ENCODE measurements around the gene ABI3BP. TPM values are rescaled to one million over a fixed set of nuclear protein-coding genes. Genes with fewer than 3 reads are reported as not detected.

Gene ABI3BP
- total and polyA plus RNA-seq, 2 donors (not counting 1 experiment from before 2014, with no cell fraction given), result 4.8 to 62.9 TPM

DNA sequence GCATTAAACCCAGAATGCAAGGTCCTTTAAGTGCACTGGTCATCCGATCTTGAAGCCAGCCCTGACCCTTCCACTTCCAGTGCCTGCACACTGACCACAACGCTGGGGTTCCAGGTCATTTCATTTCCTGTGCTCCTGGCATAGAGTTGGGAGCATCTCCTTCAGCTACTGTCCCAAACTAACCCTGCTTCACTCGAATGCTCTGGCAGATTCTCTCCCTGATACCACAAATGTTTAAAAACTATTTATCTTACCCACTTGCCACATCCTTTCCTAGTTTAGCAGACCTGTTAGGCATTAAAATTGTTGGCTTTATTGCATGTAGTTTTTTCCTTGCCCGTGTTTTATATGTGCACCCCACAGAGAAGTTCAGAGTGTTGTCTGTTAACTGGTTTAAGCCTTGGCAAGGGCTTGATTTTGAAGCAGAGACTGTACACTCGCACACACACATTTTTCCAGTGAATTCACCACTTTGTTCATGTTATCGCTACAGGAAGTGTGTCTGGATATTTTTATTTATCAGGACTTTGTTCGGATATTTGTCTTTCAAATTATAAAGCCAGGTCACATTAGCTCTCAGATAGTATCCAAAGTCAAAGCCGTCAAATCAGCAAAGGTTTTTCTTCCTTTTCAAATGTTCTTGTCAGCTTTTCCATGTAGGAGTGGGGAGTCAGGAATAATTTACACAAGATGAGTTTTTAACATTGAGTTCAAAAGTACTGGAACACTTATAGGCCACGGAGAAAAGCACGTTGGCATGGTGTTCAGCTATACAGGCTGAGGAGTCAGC is 77.3 kb downstream of the ABI3BP start:
- no peak for DNase-seq (ENCODE audit: low read depth in 2 of 2)
- no peaks in the 10 kb centered on the region for H3K79me2 ChIP-seq (ENCODE audit: control insufficient read depth, insufficient read depth, low read length)
- H3K4me2 ChIP-seq (ENCODE audit: extremely low read depth, insufficient read depth, low read length), result no peak overlapping the region
- H3K4me1 ChIP-seq (ENCODE audit: control insufficient read depth, extremely low read depth, insufficient read depth, low read length), result peaks cover 2% of the 10 kb centered on the region
- no peak overlapping the region for H3K4me3 ChIP-seq (replicated peaks in 1 of 4; ENCODE audit: control extremely low read depth in 1 of 4, insufficient read depth in 1 of 4, low read depth in 3 of 4, low read length in 4 of 4)
- no peak overlapping the region for H3K27ac ChIP-seq (ENCODE audit: insufficient read depth, low read length)
- peak overlapping the region; percentile 5 for H2AFZ ChIP-seq (ENCODE audit: low read length)
- H3K9me3 ChIP-seq (ENCODE audit: control insufficient read depth, insufficient read depth, low read depth, low read length), result no peaks in the 10 kb centered on the region
- no peaks in the 10 kb centered on the region for H3K36me3 ChIP-seq (ENCODE audit: control insufficient read depth, insufficient read depth, low read length)
- no peak overlapping the region for H3K9ac ChIP-seq (ENCODE audit: insufficient read depth, low read length)
- H4K20me1 ChIP-seq (ENCODE audit: control insufficient read depth, extremely low read depth, insufficient read depth, low read length), result no peaks in the 10 kb centered on the region
- TF ChIP-seq EZH2 (IDR thresholded peaks at IDR 0.05; ENCODE audit: low read length, missing control alignments), result no peak
- TF ChIP-seq, protein P1, sequence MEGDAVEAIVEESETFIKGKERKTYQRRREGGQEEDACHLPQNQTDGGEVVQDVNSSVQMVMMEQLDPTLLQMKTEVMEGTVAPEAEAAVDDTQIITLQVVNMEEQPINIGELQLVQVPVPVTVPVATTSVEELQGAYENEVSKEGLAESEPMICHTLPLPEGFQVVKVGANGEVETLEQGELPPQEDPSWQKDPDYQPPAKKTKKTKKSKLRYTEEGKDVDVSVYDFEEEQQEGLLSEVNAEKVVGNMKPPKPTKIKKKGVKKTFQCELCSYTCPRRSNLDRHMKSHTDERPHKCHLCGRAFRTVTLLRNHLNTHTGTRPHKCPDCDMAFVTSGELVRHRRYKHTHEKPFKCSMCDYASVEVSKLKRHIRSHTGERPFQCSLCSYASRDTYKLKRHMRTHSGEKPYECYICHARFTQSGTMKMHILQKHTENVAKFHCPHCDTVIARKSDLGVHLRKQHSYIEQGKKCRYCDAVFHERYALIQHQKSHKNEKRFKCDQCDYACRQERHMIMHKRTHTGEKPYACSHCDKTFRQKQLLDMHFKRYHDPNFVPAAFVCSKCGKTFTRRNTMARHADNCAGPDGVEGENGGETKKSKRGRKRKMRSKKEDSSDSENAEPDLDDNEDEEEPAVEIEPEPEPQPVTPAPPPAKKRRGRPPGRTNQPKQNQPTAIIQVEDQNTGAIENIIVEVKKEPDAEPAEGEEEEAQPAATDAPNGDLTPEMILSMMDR (conservative IDR thresholded peaks at IDR 0.05 in 1 of 2, IDR thresholded peaks at IDR 0.05 in 1 of 2; ENCODE audit: low read depth in 1 of 2, low read length in 2 of 2), result no peak
- H3K27me3 ChIP-seq (ENCODE audit: control insufficient read depth, insufficient read depth, low read length), result no peaks in the 10 kb centered on the region

DNA sequence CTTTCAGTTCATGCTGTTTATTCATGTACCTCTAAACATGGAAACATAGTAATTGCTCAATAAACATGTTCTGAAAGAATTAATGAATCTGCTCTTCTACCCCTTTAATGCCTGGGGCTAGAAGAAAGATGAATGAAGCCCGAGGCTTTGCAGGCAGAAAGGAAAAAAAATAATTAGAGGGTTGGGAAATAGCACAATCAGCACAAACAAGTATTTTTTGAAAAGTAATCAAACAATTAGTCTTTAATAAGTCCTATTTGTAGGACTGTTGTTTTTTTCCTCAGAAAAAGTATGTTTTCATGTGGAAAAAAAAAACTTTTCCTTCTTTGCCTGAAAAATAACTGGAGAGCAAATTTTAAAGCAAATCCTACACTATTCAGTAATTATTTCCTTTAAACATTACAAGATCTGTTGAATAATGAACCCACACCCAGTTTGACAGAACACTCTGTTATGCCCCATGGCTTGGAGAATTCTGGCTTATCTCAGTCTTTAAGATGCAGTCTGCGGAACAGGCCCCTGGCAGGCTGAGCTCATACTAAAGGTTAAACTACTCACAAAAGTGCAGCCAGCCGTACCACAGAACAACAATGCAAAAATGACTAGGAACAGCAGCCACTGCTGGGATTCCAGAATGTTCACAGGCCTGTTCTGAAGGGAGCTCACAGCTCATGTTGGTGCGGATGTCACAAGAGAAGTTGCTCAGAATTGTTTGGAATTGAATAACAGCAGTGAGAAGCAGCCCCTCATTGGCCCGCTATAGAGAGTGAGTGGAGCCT is 79.2 kb downstream of the ABI3BP start:
- Histone ChIP-seq H3K9me3 (ENCODE audit: control insufficient read depth, insufficient read depth, low read depth, low read length) (no peaks in the 10 kb centered on the region), H3K4me2 (ENCODE audit: extremely low read depth, insufficient read depth, low read length) (no peak overlapping the region), H3K4me3 (replicated peaks in 1 of 4; ENCODE audit: control extremely low read depth in 1 of 4, insufficient read depth in 1 of 4, low read depth in 3 of 4, low read length in 4 of 4) (no peak overlapping the region), H2AFZ (ENCODE audit: low read length) (no peak overlapping the region), H4K20me1 (ENCODE audit: control insufficient read depth, extremely low read depth, insufficient read depth, low read length) (no peaks in the 10 kb centered on the region), H3K4me1 (ENCODE audit: control insufficient read depth, extremely low read depth, insufficient read depth, low read length) (peaks cover 2% of the 10 kb centered on the region), H3K27me3 (ENCODE audit: control insufficient read depth, insufficient read depth, low read length) (no peaks in the 10 kb centered on the region), H3K79me2 (ENCODE audit: control insufficient read depth, insufficient read depth, low read length) (no peaks in the 10 kb centered on the region), H3K36me3 (ENCODE audit: control insufficient read depth, insufficient read depth, low read length) (no peaks in the 10 kb centered on the region), H3K27ac (ENCODE audit: insufficient read depth, low read length) (no peak overlapping the region), H3K9ac (ENCODE audit: insufficient read depth, low read length) (no peak overlapping the region)
- peak in 1 of 2 donors; percentile 73 for DNase-seq (ENCODE audit: low read depth in 2 of 2)
- TF ChIP-seq, protein P1 (conservative IDR thresholded peaks at IDR 0.05 in 1 of 2, IDR thresholded peaks at IDR 0.05 in 1 of 2; ENCODE audit: low read depth in 1 of 2, low read length in 2 of 2), result no peak
- TF ChIP-seq EZH2 (IDR thresholded peaks at IDR 0.05; ENCODE audit: low read length, missing control alignments), result no peak

GRCh38 chr3:100912976-100913545 is 80.2 kb downstream of the ABI3BP start:
- Histone ChIP-seq H3K9ac (ENCODE audit: insufficient read depth, low read length) (no peak overlapping the region), H3K27ac (ENCODE audit: insufficient read depth, low read length) (no peak overlapping the region), H3K9me3 (ENCODE audit: control insufficient read depth, insufficient read depth, low read depth, low read length) (no peaks in the 10 kb centered on the region), H4K20me1 (ENCODE audit: control insufficient read depth, extremely low read depth, insufficient read depth, low read length) (no peaks in the 10 kb centered on the region), H2AFZ (ENCODE audit: low read length) (no peak overlapping the region), H3K4me2 (ENCODE audit: extremely low read depth, insufficient read depth, low read length) (no peak overlapping the region), H3K4me3 (replicated peaks in 1 of 4; ENCODE audit: control extremely low read depth in 1 of 4, insufficient read depth in 1 of 4, low read depth in 3 of 4, low read length in 4 of 4) (no peak overlapping the region), H3K79me2 (ENCODE audit: control insufficient read depth, insufficient read depth, low read length) (no peaks in the 10 kb centered on the region), H3K4me1 (ENCODE audit: control insufficient read depth, extremely low read depth, insufficient read depth, low read length) (peaks cover 2% of the 10 kb centered on the region), H3K27me3 (ENCODE audit: control insufficient read depth, insufficient read depth, low read length) (no peaks in the 10 kb centered on the region), H3K36me3 (ENCODE audit: control insufficient read depth, insufficient read depth, low read length) (no peaks in the 10 kb centered on the region)
- no peak for DNase-seq (ENCODE audit: low read depth in 2 of 2)
- TF ChIP-seq, protein P1 (conservative IDR thresholded peaks at IDR 0.05 in 1 of 2, IDR thresholded peaks at IDR 0.05 in 1 of 2; ENCODE audit: low read depth in 1 of 2, low read length in 2 of 2), result no peak
- TF ChIP-seq EZH2 (IDR thresholded peaks at IDR 0.05; ENCODE audit: low read length, missing control alignments), result no peak

Measured in fibroblast of lung (primary cell).